ENCODE results near the gene MNT.

The MNT gene

GRCh38 chr17:2421315-2422147 is 20.7 kb upstream of the MNT start:
- intact Hi-C loops (cut with DNase I; ENCODE audit: low total_unique reads), result no loop called here
- no peak overlapping the region for H3K27ac ChIP-seq
- no peak for DNase-seq

DNA sequence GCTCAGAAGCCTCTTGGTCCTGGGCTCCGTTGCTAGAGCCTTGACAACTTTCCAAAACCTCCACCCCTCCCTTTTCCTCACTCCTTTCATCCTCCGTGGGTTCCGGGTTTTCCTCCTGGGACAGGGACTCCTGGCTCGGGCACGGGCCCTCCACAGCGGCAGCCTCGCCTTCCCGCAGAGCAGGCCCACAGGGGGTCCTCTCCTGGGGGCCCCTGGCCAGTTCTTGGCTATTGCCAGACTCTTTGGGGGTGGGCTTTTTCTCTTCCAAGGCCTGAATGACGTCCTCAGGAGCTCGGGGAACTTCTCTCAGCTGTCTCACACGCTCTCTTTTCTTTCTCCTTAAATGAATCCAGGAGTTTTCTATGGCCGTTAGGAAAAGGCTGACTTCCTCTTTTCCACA is 19.3 kb upstream of the MNT start:
- Histone ChIP-seq H3K27ac (no peak overlapping the region), H3K4me1 (peaks cover 0 to 10% (median 3%) of the 10 kb centered on the region in 4 donors), H3K27me3 (no peaks in the 10 kb centered on the region), H3K4me3 (no peak overlapping the region), H3K9me3 (no peaks in the 10 kb centered on the region), H3K36me3 (peaks cover 0 to 39% (median 16%) of the 10 kb centered on the region in 3 donors)
- intact Hi-C loops (cut with DNase I; ENCODE audit: low total_unique reads), result no loop called here
- DNase-seq, result no peak
- TF ChIP-seq, protein P1, sequence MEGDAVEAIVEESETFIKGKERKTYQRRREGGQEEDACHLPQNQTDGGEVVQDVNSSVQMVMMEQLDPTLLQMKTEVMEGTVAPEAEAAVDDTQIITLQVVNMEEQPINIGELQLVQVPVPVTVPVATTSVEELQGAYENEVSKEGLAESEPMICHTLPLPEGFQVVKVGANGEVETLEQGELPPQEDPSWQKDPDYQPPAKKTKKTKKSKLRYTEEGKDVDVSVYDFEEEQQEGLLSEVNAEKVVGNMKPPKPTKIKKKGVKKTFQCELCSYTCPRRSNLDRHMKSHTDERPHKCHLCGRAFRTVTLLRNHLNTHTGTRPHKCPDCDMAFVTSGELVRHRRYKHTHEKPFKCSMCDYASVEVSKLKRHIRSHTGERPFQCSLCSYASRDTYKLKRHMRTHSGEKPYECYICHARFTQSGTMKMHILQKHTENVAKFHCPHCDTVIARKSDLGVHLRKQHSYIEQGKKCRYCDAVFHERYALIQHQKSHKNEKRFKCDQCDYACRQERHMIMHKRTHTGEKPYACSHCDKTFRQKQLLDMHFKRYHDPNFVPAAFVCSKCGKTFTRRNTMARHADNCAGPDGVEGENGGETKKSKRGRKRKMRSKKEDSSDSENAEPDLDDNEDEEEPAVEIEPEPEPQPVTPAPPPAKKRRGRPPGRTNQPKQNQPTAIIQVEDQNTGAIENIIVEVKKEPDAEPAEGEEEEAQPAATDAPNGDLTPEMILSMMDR (IDR thresholded peaks at IDR 0.05), result no peak

More at GRCh38 chr17:2421315-2422147, 20.7 kb upstream of the MNT start:
- Histone ChIP-seq H3K4me3 (no peak overlapping the region), H3K27me3 (no peaks in the 10 kb centered on the region), H3K9me3 (no peaks in the 10 kb centered on the region), H3K36me3 (peaks cover 0 to 39% (median 16%) of the 10 kb centered on the region in 3 donors), H3K4me1 (peaks cover 0 to 5% (median 0%) of the 10 kb centered on the region in 4 donors)
- TF ChIP-seq, protein P1 (IDR thresholded peaks at IDR 0.05), result no peak

DNA sequence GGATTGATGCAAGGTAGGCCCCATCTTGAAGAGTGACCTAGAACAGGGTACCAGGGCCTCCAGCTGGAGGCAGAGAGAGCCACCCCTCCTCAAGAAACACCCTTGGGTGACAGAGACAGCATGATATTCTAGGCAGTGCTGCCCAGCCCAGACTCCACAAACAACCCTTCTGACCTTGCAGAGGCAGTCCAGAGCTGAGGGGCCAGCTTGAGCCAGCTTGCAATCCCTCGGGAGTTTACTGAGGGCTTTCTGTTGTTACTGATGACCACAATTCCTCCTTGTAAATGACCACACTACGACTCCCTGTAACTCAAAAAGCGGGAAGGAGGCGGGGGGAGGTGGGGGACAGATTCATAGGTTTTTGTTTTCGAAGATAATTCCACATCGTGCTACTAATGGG is 18.6 kb upstream of the MNT start:
- TF ChIP-seq, protein P1 (IDR thresholded peaks at IDR 0.05), result no peak
- no peak overlapping the region for H3K4me3 ChIP-seq
- no peak overlapping the region for H3K27ac ChIP-seq
- H3K27me3 ChIP-seq, result no peaks in the 10 kb centered on the region
- no peak for DNase-seq
- H3K36me3 ChIP-seq, result peaks cover 0 to 39% (median 16%) of the 10 kb centered on the region in 3 donors
- intact Hi-C loops (cut with DNase I; ENCODE audit: low total_unique reads), result no loop called here
- H3K9me3 ChIP-seq, result no peaks in the 10 kb centered on the region
- H3K4me1 ChIP-seq, result peaks cover 0 to 10% (median 3%) of the 10 kb centered on the region in 4 donors

DNA sequence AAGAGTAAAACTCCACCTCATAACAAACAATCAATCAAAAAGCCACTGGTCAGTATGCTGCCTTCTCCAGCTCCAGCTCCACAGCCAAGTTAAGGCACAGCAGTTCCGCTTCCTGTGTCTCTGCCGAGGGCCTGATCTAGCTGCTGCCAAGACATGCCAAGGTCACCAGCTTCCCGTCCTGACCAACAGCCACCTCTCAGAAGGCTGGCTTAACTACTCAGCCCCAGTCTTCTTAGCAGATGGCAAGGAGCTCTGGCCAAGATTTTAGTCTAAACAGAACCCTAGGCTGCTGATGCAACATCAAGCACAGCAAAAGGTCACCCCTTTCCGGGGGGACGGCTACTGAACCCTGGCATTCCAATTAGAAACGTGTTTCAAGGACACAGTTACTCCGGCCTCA is 17.7 kb upstream of the MNT start:
- H3K9me3 ChIP-seq, result no peaks in the 10 kb centered on the region
- H3K36me3 ChIP-seq, result peaks cover 0 to 39% (median 16%) of the 10 kb centered on the region in 3 donors
- peak overlapping the region; percentile 21 to 35 for H3K27ac ChIP-seq
- H3K27me3 ChIP-seq, result no peaks in the 10 kb centered on the region
- TF ChIP-seq, protein P1 (IDR thresholded peaks at IDR 0.05), result no peak
- H3K4me3 ChIP-seq, result no peak overlapping the region
- DNase-seq, result no peak
- peaks cover 0 to 16% (median 3%) of the 10 kb centered on the region in 4 donors for H3K4me1 ChIP-seq
- intact Hi-C loops (cut with DNase I; ENCODE audit: low total_unique reads), result no loop called here

GRCh38 chr17:2416010-2416734 is 15.3 kb upstream of the MNT start:
- Histone ChIP-seq H3K36me3 (peaks cover 0 to 30% (median 13%) of the 10 kb centered on the region in 3 donors), H3K4me1 (peaks cover 0 to 34% (median 13%) of the 10 kb centered on the region in 4 donors), H3K4me3 (no peak overlapping the region), H3K9me3 (no peaks in the 10 kb centered on the region), H3K27me3 (no peaks in the 10 kb centered on the region), H3K27ac (peak overlapping the region in 1 of 2 donors; percentile 33)
- TF ChIP-seq, protein P1 (IDR thresholded peaks at IDR 0.05), result peak; percentile 95 to 97
- peak; percentile 92 to 95 for DNase-seq
- intact Hi-C loops (cut with DNase I; ENCODE audit: low total_unique reads), result loop anchor here (1.0 kb wide), 1 partner anchor 35 kb away; no protein-coding TSS in a partner anchor

All from tibial artery (tissue), 4 donors.